A549 treated with CORT108297 at 1 μM for 4 hours (cell line): ENCODE measurements around the gene USP17L19. TPM values are rescaled to one million over a fixed set of nuclear protein-coding genes. Genes with fewer than 3 reads are reported as not detected.

Source experiments
- total RNA-seq: library from RNA; stranded (reverse); fragments of 200-300 nt; extraction: Qiagen RNA extraction; gene quantifications from 5 replicates; pipeline ENCODE4 v1.2.3, GENCODE V29; 2022

The USP17L19 gene
- total RNA-seq, result not detected in 5 replicates

DNA sequence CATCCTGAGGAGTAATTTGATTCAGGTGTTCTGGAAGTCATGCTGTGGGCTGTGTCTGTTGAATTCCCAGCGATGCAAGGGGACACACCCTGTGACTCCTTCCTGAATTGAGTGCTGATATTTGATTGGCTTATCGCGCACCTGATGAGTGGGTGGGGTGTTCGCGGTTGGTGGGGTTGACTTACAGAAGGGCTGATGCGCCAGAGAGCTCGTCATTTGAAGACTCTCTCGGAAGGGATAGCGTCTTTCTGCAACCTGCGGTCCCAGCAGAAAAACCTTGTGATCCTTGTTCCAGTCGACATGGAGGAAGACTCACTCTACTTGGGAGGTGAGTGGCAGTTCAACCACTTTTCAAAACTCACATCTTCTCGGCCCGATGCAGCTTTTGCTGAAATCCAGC, at the start of gene USP17L19:
USP17L19 (plus strand) TSS at position 301 of the 400 bp plus-strand sequence; CDS start at position 301, 0 bp downstream.

GRCh38 chr4:9210357-9210756, 42.8 kb upstream of the USP17L19 start, which contains the start of gene USP17L10:
Gene USP17L10 (plus strand): TSS chr4:9210657. CDS start chr4:9210657, 0 bp downstream.

DNA sequence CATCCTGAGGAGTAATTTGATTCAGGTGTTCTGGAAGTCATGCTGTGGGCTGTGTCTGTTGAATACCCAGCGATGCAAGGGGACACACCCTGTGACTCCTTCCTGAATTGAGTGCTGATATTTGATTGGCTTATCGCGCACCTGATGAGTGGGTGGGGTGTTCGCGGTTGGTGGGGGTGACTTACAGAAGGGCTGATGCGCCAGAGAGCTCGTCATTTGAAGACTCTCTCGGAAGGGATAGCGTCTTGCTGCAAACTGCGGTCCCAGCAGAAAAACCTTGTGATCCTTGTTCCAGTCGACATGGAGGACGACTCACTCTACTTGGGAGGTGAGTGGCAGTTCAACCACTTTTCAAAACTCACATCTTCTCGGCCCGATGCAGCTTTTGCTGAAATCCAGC, 38.1 kb upstream of the USP17L19 start, which contains the start of gene USP17L11:
USP17L11 (plus strand) TSS at position 301 of the 400 bp plus-strand sequence; CDS start at position 301, 0 bp downstream.

DNA sequence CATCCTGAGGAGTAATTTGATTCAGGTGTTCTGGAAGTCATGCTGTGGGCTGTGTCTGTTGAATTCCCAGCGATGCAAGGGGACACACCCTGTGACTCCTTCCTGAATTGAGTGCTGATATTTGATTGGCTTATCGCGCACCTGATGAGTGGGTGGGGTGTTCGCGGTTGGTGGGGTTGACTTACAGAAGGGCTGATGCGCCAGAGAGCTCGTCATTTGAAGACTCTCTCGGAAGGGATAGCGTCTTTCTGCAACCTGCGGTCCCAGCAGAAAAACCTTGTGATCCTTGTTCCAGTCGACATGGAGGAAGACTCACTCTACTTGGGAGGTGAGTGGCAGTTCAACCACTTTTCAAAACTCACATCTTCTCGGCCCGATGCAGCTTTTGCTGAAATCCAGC, 33.3 kb upstream of the USP17L19 start, which contains the start of gene USP17L12:
USP17L12 (plus strand) TSS at position 301 of the 400 bp plus-strand sequence; CDS start at position 301, 0 bp downstream.

GRCh38 chr4:9224596-9224995, 28.6 kb upstream of the USP17L19 start, which contains the start of gene USP17L13:
Gene USP17L13 (plus strand): TSS chr4:9224896. CDS start chr4:9224896, 0 bp downstream.

GRCh38 chr4:9234085-9234484, 19.1 kb upstream of the USP17L19 start, which contains the start of gene USP17L15:
Gene USP17L15 (plus strand): TSS chr4:9234385. CDS start chr4:9234385, 0 bp downstream.

GRCh38 chr4:9243579-9243978, 9.6 kb upstream of the USP17L19 start, which contains the start of gene USP17L17:
Gene USP17L17 (plus strand): TSS chr4:9243879. CDS start chr4:9243879, 0 bp downstream.

DNA sequence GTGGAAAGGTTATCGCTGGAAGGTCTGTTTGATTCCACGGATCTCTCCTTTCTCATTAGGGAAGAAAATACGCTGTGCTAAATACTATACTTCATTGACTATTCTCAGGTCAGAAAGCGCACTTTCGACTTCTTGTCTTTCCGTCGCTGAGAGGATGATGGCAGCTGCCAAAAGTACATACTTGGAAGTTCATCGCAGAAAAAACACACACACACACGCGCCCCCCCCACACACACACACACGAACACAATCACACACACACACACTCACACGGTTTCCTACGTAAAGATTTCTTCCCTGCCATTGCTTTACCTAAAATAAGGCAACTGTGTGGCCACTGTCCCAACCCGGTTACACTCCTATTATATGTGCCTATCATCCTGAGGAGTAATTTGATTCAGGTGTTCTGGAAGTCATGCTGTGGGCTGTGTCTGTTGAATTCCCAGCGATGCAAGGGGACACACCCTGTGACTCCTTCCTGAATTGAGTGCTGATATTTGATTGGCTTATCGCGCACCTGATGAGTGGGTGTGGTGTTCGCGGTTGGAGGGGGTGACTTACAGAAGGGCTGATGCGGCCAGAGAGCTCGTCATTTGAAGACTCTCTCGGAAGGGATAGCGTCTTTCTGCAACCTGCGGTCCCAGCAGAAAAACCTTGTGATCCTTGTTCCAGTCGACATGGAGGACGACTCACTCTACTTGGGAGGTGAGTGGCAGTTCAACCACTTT, 5.1 kb upstream of the USP17L19 start, which contains the start of gene USP17L18:
USP17L18 (plus strand) TSS at position 678 of the 728 bp plus-strand sequence; CDS start at position 678, 0 bp downstream.

DNA sequence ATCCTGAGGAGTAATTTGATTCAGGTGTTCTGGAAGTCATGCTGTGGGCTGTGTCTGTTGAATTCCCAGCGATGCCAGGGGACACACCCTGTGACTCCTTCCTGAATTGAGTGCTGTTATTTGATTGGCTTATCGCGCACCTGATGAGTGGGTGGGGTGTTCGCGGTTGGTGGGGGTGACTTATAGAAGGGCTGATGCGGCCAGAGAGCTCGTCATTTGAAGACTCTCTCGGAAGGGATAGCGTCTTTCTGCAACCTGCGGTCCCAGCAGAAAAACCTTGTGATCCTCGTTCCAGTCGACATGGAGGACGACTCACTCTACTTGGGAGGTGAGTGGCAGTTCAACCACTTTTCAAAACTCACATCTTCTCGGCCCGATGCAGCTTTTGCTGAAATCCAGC, 4.6 kb downstream of the USP17L19 start, which contains the start of gene USP17L20:
USP17L20 (plus strand) TSS at position 301 of the 400 bp plus-strand sequence; CDS start at position 301, 0 bp downstream.

DNA sequence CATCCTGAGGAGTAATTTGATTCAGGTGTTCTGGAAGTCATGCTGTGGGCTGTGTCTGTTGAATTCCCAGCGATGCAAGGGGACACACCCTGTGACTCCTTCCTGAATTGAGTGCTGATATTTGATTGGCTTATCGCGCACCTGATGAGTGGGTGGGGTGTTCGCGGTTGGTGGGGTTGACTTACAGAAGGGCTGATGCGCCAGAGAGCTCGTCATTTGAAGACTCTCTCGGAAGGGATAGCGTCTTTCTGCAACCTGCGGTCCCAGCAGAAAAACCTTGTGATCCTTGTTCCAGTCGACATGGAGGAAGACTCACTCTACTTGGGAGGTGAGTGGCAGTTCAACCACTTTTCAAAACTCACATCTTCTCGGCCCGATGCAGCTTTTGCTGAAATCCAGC, 9.4 kb downstream of the USP17L19 start, which contains the start of gene USP17L21:
USP17L21 (plus strand) TSS at position 301 of the 400 bp plus-strand sequence; CDS start at position 301, 0 bp downstream.

GRCh38 chr4:9267319-9267718, 14.1 kb downstream of the USP17L19 start, which contains the start of gene USP17L22:
Gene USP17L22 (plus strand): TSS chr4:9267619. CDS start chr4:9267619, 0 bp downstream.

Other genes starting within 250 kb of the USP17L19 start
- not detected in 5 replicates for gene FAM90A26, start 83.0 kb upstream of the USP17L19 start, total RNA-seq
- not detected in 5 replicates for gene USP17L10, start 42.7 kb upstream of the USP17L19 start, total RNA-seq
- gene USP17L11, start 38.0 kb upstream of the USP17L19 start, total RNA-seq, result not detected in 5 replicates
- not detected in 5 replicates for gene USP17L12, start 33.2 kb upstream of the USP17L19 start, total RNA-seq
- not detected in 5 replicates for gene USP17L13, start 28.5 kb upstream of the USP17L19 start, total RNA-seq
- not detected in 5 replicates for gene USP17L15, start 19.0 kb upstream of the USP17L19 start, total RNA-seq
- gene USP17L17, start 9.5 kb upstream of the USP17L19 start, total RNA-seq, result not detected in 5 replicates
- gene USP17L18, start 4.7 kb upstream of the USP17L19 start, total RNA-seq, result not detected in 5 replicates
- not detected in 5 replicates for gene USP17L20, start 4.7 kb downstream of the USP17L19 start, total RNA-seq
- gene USP17L21, start 9.5 kb downstream of the USP17L19 start, total RNA-seq, result not detected in 5 replicates
- gene USP17L22, start 14.2 kb downstream of the USP17L19 start, total RNA-seq, result not detected in 5 replicates
- gene USP17L24, start 71.8 kb downstream of the USP17L19 start, total RNA-seq, result not detected in 5 replicates
- not detected in 5 replicates for gene USP17L25, start 76.5 kb downstream of the USP17L19 start, total RNA-seq
- gene USP17L26, start 81.3 kb downstream of the USP17L19 start, total RNA-seq, result not detected in 5 replicates
- gene USP17L5, start 86.0 kb downstream of the USP17L19 start, total RNA-seq, result not detected in 5 replicates
- gene USP17L27, start 90.8 kb downstream of the USP17L19 start, total RNA-seq, result not detected in 5 replicates
- not detected in 5 replicates for gene USP17L28, start 95.5 kb downstream of the USP17L19 start, total RNA-seq
- not detected in 5 replicates for gene USP17L29, start 100.3 kb downstream of the USP17L19 start, total RNA-seq
- not detected in 5 replicates for gene USP17L30, start 109.8 kb downstream of the USP17L19 start, total RNA-seq
- gene DEFB131A, start 191.0 kb downstream of the USP17L19 start, total RNA-seq, result not detected in 5 replicates